ENCODE measurements around the gene RAB4A. TPM values are rescaled to one million over a fixed set of nuclear protein-coding genes. Genes with fewer than 3 reads are reported as not detected.

RAB4A gene
- total and polyA plus RNA-seq, 2 of the 8 experiments (the other 6 are each of a cell fraction or from before 2014, with no cell fraction given) = 13.3 to 68.8 TPM

DNA sequence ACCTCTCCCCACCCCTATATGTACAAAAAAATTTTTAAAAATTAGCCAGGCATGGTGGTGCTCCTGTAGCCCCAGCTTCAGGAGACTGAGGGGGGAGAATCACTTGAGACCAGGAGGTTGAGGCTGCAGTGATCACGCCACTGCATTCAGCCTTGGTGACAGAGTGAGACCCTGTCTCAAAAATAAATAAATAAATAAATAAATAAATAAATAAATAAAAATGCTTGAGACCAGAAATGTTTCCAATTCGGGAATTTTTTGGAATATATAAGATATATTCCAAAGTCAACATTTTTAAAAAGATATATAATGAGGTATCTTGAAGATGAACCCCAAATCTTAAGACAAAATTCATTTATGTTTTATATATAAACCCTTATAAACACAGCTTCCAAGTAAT is 42.4 kb upstream of the RAB4A start (continued):
- TF ChIP-seq, protein P1, sequence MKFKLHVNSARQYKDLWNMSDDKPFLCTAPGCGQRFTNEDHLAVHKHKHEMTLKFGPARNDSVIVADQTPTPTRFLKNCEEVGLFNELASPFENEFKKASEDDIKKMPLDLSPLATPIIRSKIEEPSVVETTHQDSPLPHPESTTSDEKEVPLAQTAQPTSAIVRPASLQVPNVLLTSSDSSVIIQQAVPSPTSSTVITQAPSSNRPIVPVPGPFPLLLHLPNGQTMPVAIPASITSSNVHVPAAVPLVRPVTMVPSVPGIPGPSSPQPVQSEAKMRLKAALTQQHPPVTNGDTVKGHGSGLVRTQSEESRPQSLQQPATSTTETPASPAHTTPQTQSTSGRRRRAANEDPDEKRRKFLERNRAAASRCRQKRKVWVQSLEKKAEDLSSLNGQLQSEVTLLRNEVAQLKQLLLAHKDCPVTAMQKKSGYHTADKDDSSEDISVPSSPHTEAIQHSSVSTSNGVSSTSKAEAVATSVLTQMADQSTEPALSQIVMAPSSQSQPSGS (IDR thresholded peaks at IDR 0.05; ENCODE audit: low read length) = no peak
- TF ChIP-seq POU5F1 (IDR thresholded peaks at IDR 0.05; ENCODE audit: low read depth, low read length) = no peak
- no peak for TF ChIP-seq TEAD4 (IDR thresholded peaks at IDR 0.05; ENCODE audit: low read depth, low read length)
- TF ChIP-seq KDM1A (IDR thresholded peaks at IDR 0.05; ENCODE audit: borderline replicate concordance, low read length) = no peak
- TF ChIP-seq SUZ12 (IDR thresholded peaks at IDR 0.05; ENCODE audit: low read length) = no peak
- no peak for TF ChIP-seq FOSL1 (IDR thresholded peaks at IDR 0.05; ENCODE audit: insufficient read depth, low read depth, low read length)
- TF ChIP-seq TBP (IDR thresholded peaks at IDR 0.05; ENCODE audit: low read depth, low read length) = no peak
